ENCODE results near the gene PLPPR5.

DNA sequence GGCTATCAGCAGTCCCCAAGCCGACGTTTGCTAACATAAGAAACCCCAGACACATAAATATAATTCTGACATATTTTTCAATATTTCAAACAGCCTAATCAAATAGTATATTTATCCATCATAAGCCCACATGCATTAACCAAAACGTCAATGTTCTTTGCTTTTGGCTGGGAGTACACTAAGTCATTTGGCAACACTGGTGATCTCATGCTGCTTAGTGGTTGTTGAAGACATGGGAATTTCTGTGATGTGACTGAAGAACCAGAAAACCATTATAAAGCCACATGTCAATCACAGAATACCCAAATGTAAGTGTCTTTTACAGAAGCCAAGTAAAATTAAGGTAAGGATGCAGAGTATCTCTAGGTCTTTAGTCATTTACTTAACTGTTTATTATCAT lies 57.6 kb downstream of the PLPPR5 start:
- TF ChIP-seq, protein P1, sequence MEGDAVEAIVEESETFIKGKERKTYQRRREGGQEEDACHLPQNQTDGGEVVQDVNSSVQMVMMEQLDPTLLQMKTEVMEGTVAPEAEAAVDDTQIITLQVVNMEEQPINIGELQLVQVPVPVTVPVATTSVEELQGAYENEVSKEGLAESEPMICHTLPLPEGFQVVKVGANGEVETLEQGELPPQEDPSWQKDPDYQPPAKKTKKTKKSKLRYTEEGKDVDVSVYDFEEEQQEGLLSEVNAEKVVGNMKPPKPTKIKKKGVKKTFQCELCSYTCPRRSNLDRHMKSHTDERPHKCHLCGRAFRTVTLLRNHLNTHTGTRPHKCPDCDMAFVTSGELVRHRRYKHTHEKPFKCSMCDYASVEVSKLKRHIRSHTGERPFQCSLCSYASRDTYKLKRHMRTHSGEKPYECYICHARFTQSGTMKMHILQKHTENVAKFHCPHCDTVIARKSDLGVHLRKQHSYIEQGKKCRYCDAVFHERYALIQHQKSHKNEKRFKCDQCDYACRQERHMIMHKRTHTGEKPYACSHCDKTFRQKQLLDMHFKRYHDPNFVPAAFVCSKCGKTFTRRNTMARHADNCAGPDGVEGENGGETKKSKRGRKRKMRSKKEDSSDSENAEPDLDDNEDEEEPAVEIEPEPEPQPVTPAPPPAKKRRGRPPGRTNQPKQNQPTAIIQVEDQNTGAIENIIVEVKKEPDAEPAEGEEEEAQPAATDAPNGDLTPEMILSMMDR (optimal IDR thresholded peaks at IDR 0.05 in 1 of 3, IDR thresholded peaks at IDR 0.05 in 1 of 3, conservative IDR thresholded peaks at IDR 0.05 in 1 of 3; ENCODE audit: extremely low read depth in 1 of 3, insufficient read depth in 2 of 3, low read length in 3 of 3) = no peak
- TF ChIP-seq EZH2 (IDR thresholded peaks at IDR 0.05; ENCODE audit: low read length) = no peak
